ENCODE data around the gene TEX2.

Gene TEX2

GRCh38 chr17:64252831-64253230 is 10.2 kb downstream of the TEX2 start:
- no peak for DNase-seq (ENCODE audit: low read depth)

GRCh38 chr17:64250233-64250835 is 12.7 kb downstream of the TEX2 start:
- DNase-seq (ENCODE audit: low read depth), result no peak
- in situ Hi-C loops (cut with HindIII; ENCODE audit: low sequenced_read_pairs), result no loop called here
- no peak for TF ChIP-seq CTCF (IDR thresholded peaks at IDR 0.05; ENCODE audit: low read depth, low read length, missing control alignments)
- H3K4me3 ChIP-seq (ENCODE audit: low read depth, low read length), result no peak overlapping the region

More at GRCh38 chr17:64252831-64253230, 10.2 kb downstream of the TEX2 start:
- no peak for TF ChIP-seq CTCF (IDR thresholded peaks at IDR 0.05; ENCODE audit: low read depth, low read length, missing control alignments)
- no peak overlapping the region for H3K4me3 ChIP-seq (ENCODE audit: low read depth, low read length)
- in situ Hi-C loops (cut with HindIII; ENCODE audit: low sequenced_read_pairs), result no loop called here

- no peak overlapping the region for H3K4me3 ChIP-seq (ENCODE audit: low read depth, low read length)
- no peak for TF ChIP-seq CTCF (IDR thresholded peaks at IDR 0.05; ENCODE audit: low read depth, low read length, missing control alignments)
- in situ Hi-C loops (cut with HindIII; ENCODE audit: low sequenced_read_pairs), result no loop called here
- no peak for DNase-seq (ENCODE audit: low read depth)
These were observed 15.2 kb downstream of the TEX2 start for GRCh38 chr17:64247836-64248235.

- TF ChIP-seq CTCF (IDR thresholded peaks at IDR 0.05; ENCODE audit: low read depth, low read length, missing control alignments), result no peak
- in situ Hi-C loops (cut with HindIII; ENCODE audit: low sequenced_read_pairs), result no loop called here
- H3K4me3 ChIP-seq (ENCODE audit: low read depth, low read length), result no peak overlapping the region
- DNase-seq (ENCODE audit: low read depth), result no peak
These were observed 17.6 kb downstream of the TEX2 start for GRCh38 chr17:64245218-64246145.

- no peak for TF ChIP-seq CTCF (IDR thresholded peaks at IDR 0.05; ENCODE audit: low read depth, low read length, missing control alignments)
- DNase-seq (ENCODE audit: low read depth), result no peak
- in situ Hi-C loops (cut with HindIII; ENCODE audit: low sequenced_read_pairs), result no loop called here
- H3K4me3 ChIP-seq (ENCODE audit: low read depth, low read length), result no peak overlapping the region
These were observed 18.9 kb downstream of the TEX2 start for GRCh38 chr17:64244165-64244564.

- H3K4me3 ChIP-seq (ENCODE audit: low read depth, low read length), result no peak overlapping the region
- in situ Hi-C loops (cut with HindIII; ENCODE audit: low sequenced_read_pairs), result no loop called here
- DNase-seq (ENCODE audit: low read depth), result no peak
- TF ChIP-seq CTCF (IDR thresholded peaks at IDR 0.05; ENCODE audit: low read depth, low read length, missing control alignments), result no peak
These were observed 19.7 kb downstream of the TEX2 start for GRCh38 chr17:64243340-64243739.
